Left hindlimb (tissue), 1 donor: ENCODE data around the gene RNASE2.
"Not testable (repeated sequence)": the region's sequence is repeated elsewhere in the genome, so short reads cannot be mapped to it uniquely, and the experiment has no call there.

ENCODE experiments used
- DNase-seq: peaks from one replicate; pipeline ENCODE4 v3.0.0-alpha.2; 2018

Gene RNASE2

DNA sequence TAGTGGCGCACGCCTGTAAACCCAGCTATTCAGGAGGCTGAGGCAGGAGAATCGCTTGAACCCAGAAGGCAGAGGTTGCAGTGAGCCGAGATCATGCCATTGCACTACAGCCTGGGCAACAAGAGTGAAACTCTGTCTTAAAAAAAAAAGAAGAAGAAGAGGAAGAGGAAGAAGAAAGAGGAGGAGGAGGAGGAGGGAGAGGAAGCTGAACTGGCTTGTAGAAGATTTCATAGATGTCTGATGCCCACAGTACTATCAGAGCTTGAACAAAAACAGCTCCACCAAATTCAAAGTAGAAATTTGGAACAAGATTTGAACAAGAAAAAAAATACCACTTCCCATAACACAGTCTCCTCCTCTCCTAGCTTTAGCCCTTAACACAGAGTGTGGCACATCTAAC, 30.4 kb downstream of the RNASE2 start:
- not testable (repeated sequence) for DNase-seq

DNA sequence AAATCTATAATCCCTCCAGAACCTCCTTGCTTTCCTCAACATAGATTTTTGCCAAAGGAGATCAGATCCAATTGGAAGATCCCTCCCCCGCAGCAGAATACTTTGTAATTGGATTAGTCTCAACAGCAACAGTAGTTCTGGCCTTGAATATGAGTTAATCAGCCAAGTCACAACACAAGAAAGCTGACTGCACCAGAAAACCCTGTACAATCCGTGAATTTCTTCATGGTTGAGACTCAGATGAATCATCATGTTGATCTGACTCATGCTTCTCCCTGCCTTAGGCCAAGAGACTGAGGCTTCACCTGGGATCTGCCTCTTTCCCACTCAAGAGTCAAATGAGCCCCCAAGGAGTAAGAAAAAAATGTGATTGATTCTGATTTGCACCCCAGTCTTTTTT, 31.5 kb downstream of the RNASE2 start:
- DNase-seq: no peak

DNA sequence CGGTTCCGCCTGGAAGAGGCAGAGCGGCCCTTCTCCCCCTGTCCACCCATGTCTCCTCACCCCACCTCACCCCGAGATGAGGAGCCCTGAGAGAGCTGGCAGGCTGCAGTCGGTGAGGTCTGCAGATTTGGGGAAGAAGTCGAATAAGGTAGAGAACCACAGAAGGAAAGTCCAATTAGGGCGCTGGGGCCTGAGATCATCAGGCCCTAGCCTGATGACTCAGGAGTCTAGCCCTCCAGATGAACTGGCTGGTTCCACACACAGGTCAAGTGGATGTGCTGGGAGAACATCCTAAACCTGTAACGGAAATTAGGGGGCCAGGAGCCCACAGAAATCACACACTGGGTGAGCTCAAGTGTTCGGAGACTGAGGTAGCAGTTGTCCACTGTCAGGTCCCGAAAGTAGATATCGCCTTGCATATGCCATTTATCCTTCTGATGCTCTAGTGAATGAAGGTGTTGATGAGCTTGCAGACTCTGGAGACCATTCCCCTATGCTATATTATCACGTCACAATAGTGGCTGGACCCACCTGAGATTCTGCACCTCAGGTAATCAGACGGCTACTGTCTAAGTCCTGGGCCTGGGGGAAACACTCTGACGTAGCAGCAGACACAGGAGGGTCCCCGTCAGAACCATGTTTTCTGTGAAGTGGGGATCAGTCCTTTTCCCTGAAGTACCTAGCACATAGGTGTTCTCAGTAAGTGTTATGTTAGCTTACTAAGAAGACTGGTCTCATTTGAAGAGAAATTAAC, 33.6 kb downstream of the RNASE2 start:
- no peak for DNase-seq

DNA sequence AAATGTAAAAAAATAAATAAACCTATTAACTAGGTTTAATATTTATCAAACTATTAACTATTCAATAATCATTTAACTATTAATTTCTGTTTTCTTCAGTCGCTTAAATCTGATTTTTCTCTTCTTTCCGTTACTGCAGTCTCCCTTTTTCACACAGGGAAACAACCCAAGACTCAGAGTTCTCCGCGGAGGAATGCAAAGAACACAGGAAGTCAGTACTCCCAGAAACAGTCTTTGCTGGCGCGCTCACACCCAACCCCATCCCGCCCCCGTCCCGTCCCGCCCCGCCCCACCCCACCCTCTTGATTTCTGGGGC, 34.1 kb downstream of the RNASE2 start:
- no peak for DNase-seq

DNA sequence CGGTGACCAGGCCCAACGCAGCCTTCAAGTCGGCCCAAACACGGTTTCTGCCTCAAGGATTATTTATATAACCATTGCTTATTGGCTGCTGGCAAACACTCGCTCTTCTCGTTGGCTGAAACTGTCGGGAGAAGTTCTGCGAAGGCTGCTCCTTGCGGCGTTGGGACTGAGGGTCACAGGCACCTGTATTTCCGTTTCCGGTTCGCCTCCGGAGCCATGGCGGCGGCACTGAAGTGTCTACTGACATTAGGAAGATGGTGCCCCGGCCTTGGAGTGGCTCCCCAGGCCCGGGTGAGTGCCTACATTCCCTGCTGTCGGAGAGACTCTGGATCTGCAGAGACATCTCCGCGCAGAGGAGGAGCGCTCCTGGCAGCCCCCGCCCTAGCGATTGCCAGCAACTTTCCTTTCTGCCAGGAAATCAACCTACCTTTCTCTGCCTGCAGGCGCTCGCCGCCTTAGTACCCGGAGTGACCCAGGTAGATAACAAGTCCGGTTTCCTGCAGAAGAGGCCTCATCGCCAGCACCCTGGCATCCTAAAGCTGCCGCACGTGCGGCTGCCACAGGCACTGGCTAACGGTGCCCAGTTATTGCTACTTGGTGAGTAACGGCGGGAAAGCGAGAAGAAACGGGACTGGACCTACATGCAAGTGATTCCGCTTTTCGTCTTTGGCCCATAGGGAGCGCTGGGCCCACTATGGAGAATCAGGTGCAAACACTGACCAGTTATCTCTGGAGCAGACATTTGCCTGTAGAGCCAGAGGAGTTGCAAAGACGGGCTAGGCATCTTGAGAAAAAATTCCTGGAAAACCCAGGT, 34.7 kb downstream of the RNASE2 start, which contains the start of gene METTL17:
Gene METTL17, plus strand, starts transcription at position 194 of the 814 bp plus-strand sequence. Its CDS starts 23 bp downstream, at position 217.
- DNase-seq: peak; percentile 94

DNA sequence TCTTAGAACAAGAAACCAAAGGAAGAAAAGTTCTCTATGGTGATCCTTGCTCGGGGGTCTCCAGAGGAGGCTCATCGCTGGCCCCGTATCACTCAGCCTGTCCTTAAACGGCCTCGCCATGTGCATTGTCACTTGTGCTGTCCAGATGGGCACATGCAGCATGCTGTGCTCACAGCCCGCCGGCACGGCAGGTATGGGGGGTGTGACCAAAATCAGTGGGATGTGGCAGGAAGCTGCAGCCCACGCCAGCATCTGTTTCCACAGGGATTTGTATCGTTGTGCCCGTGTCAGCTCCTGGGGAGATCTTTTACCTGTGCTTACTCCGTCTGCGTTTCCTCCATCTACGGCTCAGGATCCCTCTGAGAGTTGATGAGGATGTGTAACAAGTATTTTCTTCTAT, 41.2 kb downstream of the RNASE2 start:
- no peak for DNase-seq

DNA sequence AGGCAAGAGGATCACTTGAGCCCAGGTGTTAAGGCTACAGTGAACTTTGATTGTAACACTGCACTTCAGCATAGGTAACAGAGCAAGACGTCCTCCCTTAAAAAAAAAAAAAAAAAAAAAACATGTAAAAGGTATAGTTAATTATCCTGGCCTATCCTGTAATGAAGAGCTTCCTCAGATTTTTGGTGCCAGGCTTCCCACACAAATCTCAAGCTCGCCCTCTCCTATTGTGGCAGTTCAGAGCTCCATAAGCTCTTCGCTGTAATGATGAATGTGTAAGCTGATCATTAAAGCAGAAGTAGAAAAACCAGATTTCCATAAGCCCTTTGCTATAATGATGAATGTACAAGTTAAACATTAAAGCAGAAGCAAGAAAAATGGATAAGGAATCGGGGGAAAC, 41.8 kb downstream of the RNASE2 start:
- no peak for DNase-seq

DNA sequence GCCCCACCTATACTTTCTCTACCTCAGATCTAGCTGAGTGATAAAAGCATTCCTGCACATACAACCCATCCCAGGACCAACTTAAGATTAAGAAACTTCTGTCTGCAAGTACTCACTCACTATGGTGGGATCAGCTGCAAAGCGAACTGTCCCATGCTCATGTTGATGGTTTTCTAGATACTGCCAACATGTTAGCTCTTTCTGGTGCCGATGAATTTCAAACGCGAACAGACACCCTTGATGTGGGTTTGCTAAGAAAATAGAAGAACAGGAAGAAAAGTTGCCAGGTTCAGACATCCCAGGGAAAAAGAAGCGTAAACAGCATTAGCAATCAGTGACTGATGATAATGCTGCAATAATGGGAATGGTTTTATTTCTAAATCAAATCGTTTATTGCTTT, 42.3 kb downstream of the RNASE2 start:
- DNase-seq: no peak

DNA sequence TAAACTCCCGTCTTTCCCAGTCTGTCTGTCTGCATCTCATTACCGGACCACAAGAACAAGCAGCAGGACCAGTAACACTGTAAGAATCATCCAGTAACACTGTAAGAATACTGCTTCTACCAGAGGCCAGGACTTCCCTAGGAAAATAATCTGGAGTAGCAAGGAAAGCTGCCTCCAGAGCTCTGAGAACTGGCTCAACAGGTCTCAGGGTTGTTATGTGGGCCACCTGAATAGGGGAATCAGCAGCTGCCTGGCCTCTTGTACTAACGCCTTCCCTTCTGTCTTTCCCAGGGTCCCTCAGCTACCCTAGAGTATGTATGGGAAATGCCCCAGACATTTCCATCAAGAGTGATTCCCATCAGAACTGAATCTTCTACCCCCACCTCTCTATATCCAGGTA, 42.9 kb downstream of the RNASE2 start:
- DNase-seq: no peak

DNA sequence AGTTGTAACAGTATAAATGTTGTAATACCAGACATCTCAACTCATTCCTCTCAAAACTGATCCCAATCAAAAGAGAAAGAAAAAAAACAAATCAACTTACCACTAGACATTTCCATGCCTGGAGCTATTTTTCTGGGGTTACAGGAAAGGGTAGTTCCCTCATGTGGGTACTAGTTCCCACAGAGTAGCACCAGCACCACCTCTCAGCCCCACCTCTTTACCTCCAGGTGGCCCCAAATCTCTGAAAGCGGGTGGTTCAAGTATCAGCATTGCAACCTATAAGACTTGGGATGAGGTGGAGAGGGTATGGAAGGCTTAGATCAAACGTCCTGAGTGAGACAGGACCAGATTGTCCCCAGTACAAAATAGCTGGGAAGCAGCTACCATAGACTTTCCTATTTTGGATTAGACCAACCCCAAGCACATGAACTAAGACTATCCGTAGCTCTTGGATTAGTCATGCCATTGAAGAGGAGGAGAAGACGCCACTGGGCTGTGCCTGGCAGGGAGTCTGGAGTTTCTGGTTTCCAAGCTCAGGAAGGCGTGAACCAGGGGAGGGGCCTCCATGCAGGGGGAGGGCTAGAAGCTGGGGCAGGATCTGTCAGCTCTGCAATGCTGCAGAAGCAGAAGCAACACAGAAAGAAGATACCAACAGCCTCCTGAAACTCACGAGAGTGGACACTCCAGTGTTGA, 43.5 kb downstream of the RNASE2 start, which contains the start of gene SLC39A2:
Gene SLC39A2, plus strand, starts transcription at position 620 of the 693 bp plus-strand sequence. CDS start 154 bp downstream, outside the sequence.
- no peak for DNase-seq

DNA sequence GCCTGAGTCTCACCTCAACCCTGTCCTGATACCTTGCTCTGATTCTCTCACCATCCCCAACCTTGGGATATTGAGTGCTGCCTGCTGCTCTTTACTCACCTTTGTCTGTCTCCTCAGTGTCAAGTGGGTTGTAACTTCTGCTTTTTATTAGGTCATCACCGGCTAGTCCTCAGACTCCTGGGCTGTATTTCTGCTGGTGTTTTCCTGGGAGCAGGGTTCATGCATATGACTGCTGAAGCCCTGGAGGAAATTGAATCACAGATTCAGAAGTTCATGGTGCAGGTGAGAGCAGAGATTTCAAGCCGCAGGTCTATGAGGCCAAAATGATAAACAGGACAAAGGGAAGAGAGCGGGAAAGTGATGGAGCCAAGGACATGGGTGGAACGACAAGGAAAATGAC, 44.3 kb downstream of the RNASE2 start:
- DNase-seq: no peak

DNA sequence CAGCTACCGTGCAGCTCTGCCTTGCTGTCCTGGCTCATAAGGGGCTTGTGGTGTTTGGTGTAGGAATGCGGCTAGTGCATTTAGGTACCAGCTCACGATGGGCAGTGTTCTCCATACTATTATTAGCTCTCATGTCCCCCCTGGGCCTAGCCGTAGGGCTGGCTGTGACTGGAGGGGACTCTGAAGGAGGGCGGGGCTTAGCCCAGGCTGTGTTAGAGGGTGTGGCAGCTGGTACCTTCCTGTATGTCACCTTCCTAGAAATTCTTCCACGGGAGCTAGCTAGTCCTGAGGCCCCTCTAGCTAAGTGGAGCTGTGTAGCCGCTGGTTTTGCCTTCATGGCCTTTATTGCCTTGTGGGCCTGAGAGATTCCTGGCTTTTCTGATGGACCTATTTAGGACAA, 45.9 kb downstream of the RNASE2 start:
- DNase-seq: no peak

DNA sequence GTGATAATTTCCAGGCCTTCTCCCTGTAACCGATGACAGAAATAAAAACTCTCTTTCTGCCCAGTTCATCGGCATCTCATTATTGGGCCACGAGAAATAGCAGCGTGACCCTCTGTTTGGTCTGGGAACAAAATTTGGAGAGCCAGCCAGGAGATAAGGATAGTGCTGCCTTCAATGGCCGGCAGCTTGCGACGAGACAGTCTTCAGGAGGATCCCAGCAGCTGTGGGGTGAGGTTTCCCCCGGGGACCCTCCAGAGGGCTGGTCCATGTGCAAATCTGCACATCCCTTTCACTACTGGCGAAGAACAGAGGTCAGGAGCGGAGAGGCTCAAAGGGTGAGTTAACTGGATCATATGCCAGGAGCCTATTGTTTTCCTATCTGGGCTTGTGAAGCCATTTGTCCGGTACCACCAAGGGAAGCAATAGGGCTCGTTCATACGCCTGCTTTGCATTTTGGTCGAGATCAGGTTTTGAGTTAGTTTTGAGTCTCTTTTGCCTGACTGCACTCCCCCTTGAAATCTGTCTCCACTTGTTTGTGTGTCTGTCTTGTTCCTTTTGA, 48.6 kb downstream of the RNASE2 start:
- no peak for DNase-seq
